Activated CD8-positive, alpha-beta T cell treated with anti-CD3 and anti-CD28 coated beads, Interleukin-2, amount 10 ng/mL, durations not matched to agents 7 days and 5 days (primary cell): ENCODE measurements around the gene CCDC197. TPM values are rescaled to one million over a fixed set of nuclear protein-coding genes. Genes with fewer than 3 reads are reported as not detected.

Experiments used
- ATAC-seq: fragments of 150-1000 bp; cut with Tn5 transposase; one replicate; pipeline ENCODE4 v1.10.0; 2021; ENCODE audit warnings: moderate library complexity
- CTCF ChIA-PET: fragments of 350-600 bp; sonication (Branson Sonifier 250); formaldehyde crosslinking; loops from one replicate; lab custom pipeline; 2021; ENCODE audit warnings: antibody characterized with exemption; lab: Charles Lee
- POLR2A ChIA-PET: fragments of 350-600 bp; sonication (Branson Sonifier 250); formaldehyde crosslinking; loops from one replicate; lab custom pipeline; 2021; ENCODE audit warnings: antibody characterized with exemption; lab: Charles Lee
- DNase-seq: peaks from one replicate; pipeline ENCODE4 v3.0.0-alpha.2; 2020
- H3K27ac Mint-ChIP-seq: one replicate; pipeline ENCODE4 v1.8.0; 2021; ENCODE audit warnings: mild to moderate bottlenecking, mixed read lengths
- H3K27me3 Mint-ChIP-seq: one replicate; pipeline ENCODE4 v1.8.0; 2021; ENCODE audit warnings: low read depth, mixed read lengths
- H3K36me3 Mint-ChIP-seq: one replicate; pipeline ENCODE4 v1.8.0; 2021; ENCODE audit warnings: low read depth, mixed read lengths
- H3K4me1 Mint-ChIP-seq: one replicate; pipeline ENCODE4 v1.8.0; 2021; ENCODE audit warnings: low read depth, mixed read lengths
- H3K4me3 Mint-ChIP-seq: one replicate; pipeline ENCODE4 v1.8.0; 2021; ENCODE audit warnings: mild to moderate bottlenecking, mixed read lengths
- H3K9me3 Mint-ChIP-seq: one replicate; pipeline ENCODE4 v1.8.0; 2022; ENCODE audit warnings: mixed read lengths; ENCODE audit not compliant: insufficient read depth
- total RNA-seq, 2 experiments: library from RNA; stranded (reverse); gene quantifications; one replicate each; pipeline ENCODE4 v1.2.3, GENCODE V29; 2021

CCDC197 gene
- total RNA-seq, 2 experiments from 2014 or later: not detected

- H3K27ac Mint-ChIP-seq: no peak overlapping the region
- no peaks in the 10 kb centered on the region for H3K9me3 Mint-ChIP-seq
- H3K4me1 Mint-ChIP-seq: peaks cover 7% of the 10 kb centered on the region
- peaks cover 2% of the 10 kb centered on the region for H3K27me3 Mint-ChIP-seq
- ChIA-PET POLR2A (no interaction called here), CTCF (interaction anchor here (0.9 to 7.3 kb wide), 16 partner anchors 10 to 147 kb away, joined by 3 to 108 read pairs (median 12); partner anchors contain the start of gene OTUB2)
- no peaks in the 10 kb centered on the region for H3K36me3 Mint-ChIP-seq
- ATAC-seq (no peak), DNase-seq (no peak)
- H3K4me3 Mint-ChIP-seq: no peak overlapping the region
Measured at GRCh38 chr14:94034886-94035285, 37.8 kb downstream of the CCDC197 start.

DNA sequence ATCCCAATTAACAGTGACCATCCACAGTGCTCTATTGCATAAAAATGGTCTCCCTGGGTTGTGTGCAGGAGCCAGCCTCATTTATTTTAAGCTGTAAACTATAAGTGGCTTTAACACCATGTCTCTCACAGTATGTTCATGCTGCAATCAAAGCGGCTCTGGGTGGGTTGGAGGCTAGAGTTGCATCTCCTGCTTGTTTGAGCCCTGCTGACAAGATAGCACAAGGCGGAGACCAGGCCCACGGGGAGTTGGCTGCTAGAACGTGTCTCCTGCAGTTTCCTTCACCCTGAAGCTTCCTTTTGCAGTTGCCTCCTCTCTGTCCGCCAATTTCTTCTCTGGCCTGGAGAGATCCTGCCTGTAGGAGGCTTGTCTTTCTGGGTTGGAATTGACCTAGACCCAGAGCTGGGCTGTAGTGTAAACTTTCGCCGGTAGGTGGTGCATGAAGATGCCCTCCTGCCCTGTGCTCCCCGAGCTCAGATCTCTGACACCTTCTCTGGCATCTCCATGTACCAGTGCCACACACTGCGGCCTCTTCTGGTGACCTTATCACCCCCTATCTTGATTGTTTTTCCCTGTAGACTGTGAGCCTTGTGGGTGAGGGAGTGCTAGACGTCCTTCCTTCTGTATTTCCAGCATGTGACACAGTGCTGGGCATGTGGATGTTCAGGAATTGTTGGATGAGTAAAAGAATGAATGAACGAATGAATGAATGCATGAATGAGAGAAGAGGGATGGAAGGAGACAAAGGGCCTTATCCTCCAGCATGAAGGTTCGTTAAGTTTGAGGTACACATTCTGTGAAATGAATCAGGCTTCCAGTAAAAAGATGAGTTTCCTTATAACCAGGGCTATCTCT, 39.4 kb downstream of the CCDC197 start:
- H3K27me3 Mint-ChIP-seq: peaks cover 2% of the 10 kb centered on the region
- ChIA-PET CTCF (interaction anchor here (0.6 to 7.3 kb wide), 36 partner anchors 8 to 449 kb away, joined by 3 to 108 read pairs (median 5); partner anchors contain the start of genes DDX24, IFI27L1, IFI27L2 and OTUB2), POLR2A (interaction anchor here (1.0 to 1.1 kb wide), 3 partner anchors 25 to 97 kb away, joined by 3 to 4 read pairs (median 4); no protein-coding TSS in a partner anchor)
- H3K27ac Mint-ChIP-seq: no peak overlapping the region
- no peaks in the 10 kb centered on the region for H3K36me3 Mint-ChIP-seq
- ATAC-seq (peak; percentile 97), DNase-seq (peak; percentile 86)
- no peak overlapping the region for H3K4me3 Mint-ChIP-seq
- H3K4me1 Mint-ChIP-seq: peaks cover 7% of the 10 kb centered on the region
- H3K9me3 Mint-ChIP-seq: no peaks in the 10 kb centered on the region

- H3K4me1 Mint-ChIP-seq: peaks cover 7% of the 10 kb centered on the region
- no peak overlapping the region for H3K27ac Mint-ChIP-seq
Measured at GRCh38 chr14:94037954-94038353, 40.9 kb downstream of the CCDC197 start.

DNA sequence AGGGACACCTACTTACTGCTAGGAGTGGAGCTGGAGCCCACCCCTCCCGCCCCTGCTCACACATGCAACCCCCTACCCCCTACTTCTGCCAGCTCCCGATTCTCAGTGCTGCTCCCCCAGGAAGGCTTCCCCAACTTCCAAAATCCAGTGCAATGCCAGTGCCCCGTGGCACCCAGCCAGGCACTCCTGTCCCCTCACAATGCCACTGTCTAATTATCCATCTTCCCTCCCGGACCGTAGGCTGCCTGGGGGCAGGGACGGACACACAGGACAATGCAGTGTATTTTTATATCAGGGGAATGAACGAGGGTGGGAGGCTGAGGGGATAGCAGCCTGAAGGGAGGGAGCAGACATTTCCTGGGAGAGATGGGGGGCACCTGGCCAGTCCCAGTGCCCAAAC, 41.4 kb downstream of the CCDC197 start:
- ATAC-seq (no peak), DNase-seq (no peak)
- H3K36me3 Mint-ChIP-seq: peaks cover 1% of the 10 kb centered on the region
- no peaks in the 10 kb centered on the region for H3K9me3 Mint-ChIP-seq
- POLR2A ChIA-PET: no interaction called here
- CTCF ChIA-PET: interaction anchor here (1.4 to 7.3 kb wide), 7 partner anchors 11 to 104 kb away, joined by 4 to 69 read pairs (median 45); partner anchors contain the start of gene OTUB2
- H3K4me3 Mint-ChIP-seq: no peak overlapping the region
- peaks cover 2% of the 10 kb centered on the region for H3K27me3 Mint-ChIP-seq
- H3K27ac Mint-ChIP-seq: no peak overlapping the region
- peaks cover 7% of the 10 kb centered on the region for H3K4me1 Mint-ChIP-seq

More at GRCh38 chr14:94037954-94038353, 40.9 kb downstream of the CCDC197 start:
- no peaks in the 10 kb centered on the region for H3K36me3 Mint-ChIP-seq
- H3K27me3 Mint-ChIP-seq: peaks cover 2% of the 10 kb centered on the region
- CTCF ChIA-PET: interaction anchor here (0.8 to 7.3 kb wide), 10 partner anchors 12 to 104 kb away, joined by 3 to 69 read pairs (median 17); partner anchors contain the start of gene OTUB2
- H3K9me3 Mint-ChIP-seq: no peaks in the 10 kb centered on the region
- no peak overlapping the region for H3K4me3 Mint-ChIP-seq
- no peak for ATAC-seq
- DNase-seq: no peak
- POLR2A ChIA-PET: no interaction called here

DNA sequence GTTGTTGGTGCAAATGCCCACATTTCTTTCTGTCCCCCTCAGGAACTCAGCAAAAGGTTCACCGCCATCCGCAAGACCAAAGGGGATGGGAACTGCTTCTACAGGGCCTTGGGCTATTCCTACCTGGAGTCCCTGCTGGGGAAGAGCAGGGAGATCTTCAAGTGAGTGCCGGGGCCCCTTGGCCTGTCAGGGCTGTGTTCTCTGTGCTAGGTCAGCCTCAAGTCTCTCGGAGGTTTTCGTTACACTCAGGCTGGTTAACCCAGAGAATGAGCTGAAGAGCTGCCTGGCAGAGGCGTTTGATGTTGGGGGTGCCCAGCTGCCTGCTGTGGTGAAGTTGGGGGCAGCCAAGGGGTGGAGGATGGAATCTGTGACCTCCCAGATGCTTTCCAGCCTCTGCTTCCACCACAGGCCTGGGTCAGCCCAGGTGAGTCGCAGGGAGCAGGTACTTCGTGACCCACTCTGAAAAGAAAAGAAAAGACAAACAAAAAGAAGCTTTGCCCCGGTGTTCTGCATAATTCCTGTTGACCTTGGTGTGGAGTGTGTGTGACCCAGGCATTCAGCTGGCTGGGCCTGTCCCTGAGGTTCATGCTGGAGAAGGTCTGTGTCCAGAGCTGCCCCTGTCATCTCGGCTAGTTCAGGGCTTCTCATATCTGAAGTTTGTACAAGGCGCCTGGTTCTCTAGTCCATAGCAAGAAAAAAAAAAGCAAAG, 42.0 kb downstream of the CCDC197 start:
- no peak for DNase-seq
- Mint-ChIP-seq H3K9me3 (no peaks in the 10 kb centered on the region), H3K36me3 (peaks cover 3% of the 10 kb centered on the region), H3K4me1 (peaks cover 7% of the 10 kb centered on the region), H3K27me3 (peaks cover 2% of the 10 kb centered on the region), H3K27ac (no peak overlapping the region), H3K4me3 (no peak overlapping the region)
- ATAC-seq: no peak
- CTCF ChIA-PET: interaction anchor here (0.6 to 1.5 kb wide), 5 partner anchors 10 to 99 kb away, joined by 3 to 7 read pairs (median 3); no protein-coding TSS in a partner anchor
- POLR2A ChIA-PET: no interaction called here

GRCh38 chr14:94040247-94040646, 43.1 kb downstream of the CCDC197 start:
- no peak for DNase-seq

DNA sequence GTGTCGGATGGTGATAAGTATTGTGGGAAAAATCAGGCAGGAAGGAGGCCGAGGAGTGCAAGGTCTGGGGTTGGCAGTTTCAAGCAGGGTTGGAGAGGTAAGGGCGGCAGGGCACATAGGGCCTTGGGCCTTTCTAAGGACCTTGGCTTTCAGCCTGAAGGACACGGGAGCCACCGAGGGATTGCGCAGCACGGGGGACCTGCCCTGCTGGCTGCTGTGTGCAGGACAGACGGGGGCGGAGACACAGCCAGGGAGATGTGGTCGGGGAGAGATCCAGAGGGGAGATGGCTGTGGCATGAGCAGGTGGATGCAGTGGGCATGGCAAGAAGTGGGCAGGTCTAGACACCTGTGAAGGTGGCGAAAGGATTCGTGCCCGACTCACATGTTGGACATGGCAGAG, 43.7 kb downstream of the CCDC197 start:
- H3K36me3 Mint-ChIP-seq: peaks cover 11% of the 10 kb centered on the region
- ChIA-PET CTCF (no interaction called here), POLR2A (no interaction called here)
- peaks cover 12% of the 10 kb centered on the region for H3K4me1 Mint-ChIP-seq
- ATAC-seq: no peak
- H3K9me3 Mint-ChIP-seq: no peaks in the 10 kb centered on the region
- peaks cover 2% of the 10 kb centered on the region for H3K27me3 Mint-ChIP-seq
- no peak for DNase-seq
- no peak overlapping the region for H3K27ac Mint-ChIP-seq
- H3K4me3 Mint-ChIP-seq: no peak overlapping the region

More at GRCh38 chr14:94040247-94040646, 43.1 kb downstream of the CCDC197 start:
- ChIA-PET POLR2A (no interaction called here), CTCF (interaction anchor here (0.8 to 1.2 kb wide), 2 partner anchors 11 to 96 kb away, joined by 3 read pairs; no protein-coding TSS in a partner anchor)
- ATAC-seq: no peak
- no peak overlapping the region for H3K4me3 Mint-ChIP-seq
- no peaks in the 10 kb centered on the region for H3K9me3 Mint-ChIP-seq
- no peak overlapping the region for H3K27ac Mint-ChIP-seq
- peaks cover 2% of the 10 kb centered on the region for H3K27me3 Mint-ChIP-seq
- peaks cover 6% of the 10 kb centered on the region for H3K36me3 Mint-ChIP-seq
- peaks cover 7% of the 10 kb centered on the region for H3K4me1 Mint-ChIP-seq

GRCh38 chr14:94041551-94042346, 44.6 kb downstream of the CCDC197 start:
- Mint-ChIP-seq H3K4me1 (peaks cover 10% of the 10 kb centered on the region), H3K27me3 (peaks cover under 1% of the 10 kb centered on the region), H3K4me3 (no peak overlapping the region), H3K27ac (no peak overlapping the region), H3K36me3 (peaks cover 12% of the 10 kb centered on the region), H3K9me3 (no peaks in the 10 kb centered on the region)
- POLR2A ChIA-PET: no interaction called here
- no peak for DNase-seq
- CTCF ChIA-PET: interaction anchor here (0.8 kb wide), 1 partner anchor 12 kb away, joined by 4 read pairs; no protein-coding TSS in a partner anchor
- ATAC-seq: no peak

DNA sequence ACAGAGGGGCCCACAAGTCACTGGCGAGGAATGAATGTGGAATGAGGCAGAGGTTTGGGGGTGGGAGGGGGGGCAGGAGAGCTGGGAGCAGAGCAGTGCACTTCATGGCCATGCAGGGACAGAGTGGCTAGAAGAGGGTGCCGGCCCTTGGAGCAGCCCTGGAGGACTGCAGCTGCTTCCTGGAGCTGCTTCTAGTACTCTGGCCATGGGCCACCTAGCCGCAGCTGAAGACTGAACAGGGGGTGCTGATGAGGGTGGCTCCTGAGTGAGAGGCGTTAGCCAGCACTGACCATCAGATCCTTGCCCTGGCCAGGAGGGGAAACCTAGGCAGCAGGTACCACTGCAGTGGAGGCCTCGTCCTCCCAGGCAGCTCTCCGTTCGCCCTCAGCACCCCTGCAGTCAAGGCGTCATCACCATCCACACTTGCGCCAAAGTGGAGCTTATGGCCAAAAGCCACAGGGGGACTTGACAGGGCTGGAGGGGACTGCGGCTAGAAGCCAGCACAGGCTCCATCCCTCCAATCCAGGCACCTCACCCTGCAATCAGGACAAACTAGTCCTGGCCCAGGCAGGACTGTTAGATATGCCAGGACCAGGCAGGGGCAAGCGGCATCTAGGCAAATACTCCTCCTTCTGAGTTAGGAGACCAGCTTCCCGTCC, 45.5 kb downstream of the CCDC197 start:
- ATAC-seq (no peak), DNase-seq (no peak)
- peaks cover 8% of the 10 kb centered on the region for H3K4me1 Mint-ChIP-seq
- H3K27me3 Mint-ChIP-seq: no peaks in the 10 kb centered on the region
- POLR2A ChIA-PET: no interaction called here
- no peaks in the 10 kb centered on the region for H3K9me3 Mint-ChIP-seq
- no peak overlapping the region for H3K27ac Mint-ChIP-seq
- CTCF ChIA-PET: interaction anchor here (0.6 to 1.3 kb wide), 4 partner anchors 13 to 536 kb away, joined by 3 to 4 read pairs (median 3); no protein-coding TSS in a partner anchor
- H3K36me3 Mint-ChIP-seq: peaks cover 12% of the 10 kb centered on the region
- H3K4me3 Mint-ChIP-seq: no peak overlapping the region

DNA sequence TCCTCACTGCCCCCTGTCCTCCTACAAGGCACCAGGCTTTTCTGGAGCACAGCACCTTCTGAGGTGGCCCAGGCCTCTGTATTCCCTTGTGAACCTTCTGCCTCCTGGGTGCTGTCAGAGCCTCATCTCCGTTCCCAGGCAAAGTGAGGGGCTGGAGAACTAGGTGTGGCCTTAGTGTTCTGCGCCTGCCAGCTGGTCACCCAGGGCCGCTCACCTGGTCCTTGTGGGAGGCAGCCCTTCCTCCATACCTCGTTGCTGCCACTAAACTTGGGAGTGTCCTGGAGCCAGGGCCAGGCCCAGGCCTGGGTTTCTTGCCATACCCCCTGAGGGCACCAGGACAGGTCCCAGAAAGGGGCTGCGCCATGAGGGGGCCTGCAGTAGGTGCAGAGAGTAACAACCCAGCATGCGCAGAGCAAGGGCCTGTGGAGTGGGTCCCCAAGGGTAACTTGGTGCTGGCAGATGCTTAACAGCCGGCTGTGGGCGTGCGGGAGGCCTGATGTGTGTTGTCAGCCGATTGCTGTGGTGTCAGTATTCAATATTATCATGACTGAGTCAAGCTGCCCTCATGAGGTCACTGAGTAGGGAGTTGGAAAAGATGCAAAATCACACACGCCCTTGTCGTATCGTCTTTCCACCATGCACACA, 46.1 kb downstream of the CCDC197 start:
- Mint-ChIP-seq H3K36me3 (peaks cover 18% of the 10 kb centered on the region), H3K4me3 (no peak overlapping the region), H3K4me1 (peaks cover 8% of the 10 kb centered on the region), H3K27me3 (no peaks in the 10 kb centered on the region), H3K27ac (no peak overlapping the region), H3K9me3 (no peaks in the 10 kb centered on the region)
- DNase-seq: no peak
- POLR2A ChIA-PET: no interaction called here
- ATAC-seq: no peak
- CTCF ChIA-PET: interaction anchor here (0.6 to 1.3 kb wide), 4 partner anchors 14 to 537 kb away, joined by 3 to 4 read pairs (median 3); no protein-coding TSS in a partner anchor
